Measurements from ENCODE around the gene TAS2R1.

TAS2R1 gene

DNA sequence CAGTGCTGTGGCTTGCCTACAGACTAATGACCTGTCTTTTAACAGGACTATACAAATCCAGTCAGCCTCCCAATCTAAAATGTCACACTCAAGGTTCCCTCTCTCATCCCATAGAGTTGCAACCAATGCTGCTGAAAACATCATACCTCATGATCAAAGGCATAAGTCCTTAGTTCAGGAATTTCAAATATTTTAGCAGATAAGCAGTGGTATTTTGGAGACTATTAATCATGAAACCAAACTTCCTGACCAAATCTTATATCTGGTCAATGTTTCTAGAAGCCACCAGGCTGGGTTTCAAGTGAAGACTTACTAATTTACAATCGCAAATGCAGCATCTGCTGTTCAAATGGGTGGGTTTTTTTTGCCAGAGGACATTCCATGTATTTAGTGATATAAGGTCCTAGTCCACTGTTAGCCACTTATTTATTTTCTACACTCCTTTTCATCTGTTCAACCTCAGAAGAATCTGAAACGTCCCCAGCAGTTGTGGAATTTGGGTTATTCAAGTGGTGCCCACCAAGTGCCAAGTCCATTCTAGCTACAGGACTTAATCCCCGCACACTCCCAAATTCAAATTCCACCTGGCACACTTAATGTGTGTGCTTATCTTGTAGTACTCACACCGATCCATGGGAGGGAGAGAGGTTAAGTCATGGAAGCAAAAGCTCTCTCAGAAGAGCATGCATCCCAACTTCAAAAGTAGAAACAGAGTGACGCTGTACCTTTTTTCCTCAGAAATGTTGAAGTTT lies 5.8 kb downstream of the TAS2R1 start:
- TF ChIP-seq, protein P1, sequence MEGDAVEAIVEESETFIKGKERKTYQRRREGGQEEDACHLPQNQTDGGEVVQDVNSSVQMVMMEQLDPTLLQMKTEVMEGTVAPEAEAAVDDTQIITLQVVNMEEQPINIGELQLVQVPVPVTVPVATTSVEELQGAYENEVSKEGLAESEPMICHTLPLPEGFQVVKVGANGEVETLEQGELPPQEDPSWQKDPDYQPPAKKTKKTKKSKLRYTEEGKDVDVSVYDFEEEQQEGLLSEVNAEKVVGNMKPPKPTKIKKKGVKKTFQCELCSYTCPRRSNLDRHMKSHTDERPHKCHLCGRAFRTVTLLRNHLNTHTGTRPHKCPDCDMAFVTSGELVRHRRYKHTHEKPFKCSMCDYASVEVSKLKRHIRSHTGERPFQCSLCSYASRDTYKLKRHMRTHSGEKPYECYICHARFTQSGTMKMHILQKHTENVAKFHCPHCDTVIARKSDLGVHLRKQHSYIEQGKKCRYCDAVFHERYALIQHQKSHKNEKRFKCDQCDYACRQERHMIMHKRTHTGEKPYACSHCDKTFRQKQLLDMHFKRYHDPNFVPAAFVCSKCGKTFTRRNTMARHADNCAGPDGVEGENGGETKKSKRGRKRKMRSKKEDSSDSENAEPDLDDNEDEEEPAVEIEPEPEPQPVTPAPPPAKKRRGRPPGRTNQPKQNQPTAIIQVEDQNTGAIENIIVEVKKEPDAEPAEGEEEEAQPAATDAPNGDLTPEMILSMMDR (conservative IDR thresholded peaks at IDR 0.05; ENCODE audit: low read depth, low read length): peak; percentile 11
- DNase-seq (ENCODE audit: low read depth): peak; percentile 57

DNA sequence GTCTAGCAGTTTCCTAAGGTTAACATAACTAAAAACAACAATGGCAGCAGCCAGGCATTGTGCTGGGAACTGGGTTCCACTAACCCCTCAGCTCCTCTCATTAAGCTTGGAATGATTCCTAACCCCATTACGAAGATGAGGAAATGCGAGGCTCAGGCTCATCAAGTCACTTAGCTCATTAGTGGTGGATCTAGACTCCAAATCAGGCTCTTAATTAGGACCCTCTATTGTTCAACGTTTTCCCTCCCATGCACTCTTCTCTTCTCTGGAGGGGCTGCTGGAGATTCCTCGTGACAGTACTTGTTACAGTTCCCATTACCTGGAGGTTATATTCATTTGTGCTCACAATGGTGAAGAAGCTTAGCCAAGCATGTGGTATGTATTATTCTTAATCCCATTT lies 6.5 kb downstream of the TAS2R1 start:
- H3K4me3 ChIP-seq (ENCODE audit: low read length): no peak overlapping the region
- TF ChIP-seq, protein P1 (conservative IDR thresholded peaks at IDR 0.05; ENCODE audit: low read depth, low read length): no peak
- DNase-seq (ENCODE audit: low read depth): no peak

More for the DNA sequence above, 5.8 kb downstream of the TAS2R1 start:
- H3K4me3 ChIP-seq (ENCODE audit: low read length): no peak overlapping the region

DNA sequence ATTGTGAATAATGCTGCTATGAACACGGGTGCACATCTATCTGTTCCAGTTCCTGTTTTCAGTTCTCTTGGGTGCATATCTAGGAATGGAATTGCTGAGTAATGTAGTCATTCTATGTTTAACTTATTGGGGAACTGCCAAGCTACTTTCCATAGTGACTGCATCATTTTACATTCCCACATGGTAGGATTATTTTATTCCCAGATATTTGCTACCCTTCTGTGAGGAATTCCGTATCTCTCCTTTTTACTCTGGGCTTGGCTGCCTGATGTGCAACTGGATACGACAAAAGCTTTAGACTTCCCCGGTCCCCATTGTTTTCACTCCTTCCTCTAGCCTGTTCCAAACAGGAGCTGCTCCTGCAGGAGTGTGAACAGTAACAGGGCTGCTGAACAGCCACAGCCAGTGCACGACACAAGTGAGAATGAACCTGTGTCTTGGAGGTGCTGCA lies 7.2 kb downstream of the TAS2R1 start:
- TF ChIP-seq, protein P1 (conservative IDR thresholded peaks at IDR 0.05; ENCODE audit: low read depth, low read length): no peak
- no peak overlapping the region for H3K4me3 ChIP-seq (ENCODE audit: low read length)
- DNase-seq (ENCODE audit: low read depth): peak; percentile 77

DNA sequence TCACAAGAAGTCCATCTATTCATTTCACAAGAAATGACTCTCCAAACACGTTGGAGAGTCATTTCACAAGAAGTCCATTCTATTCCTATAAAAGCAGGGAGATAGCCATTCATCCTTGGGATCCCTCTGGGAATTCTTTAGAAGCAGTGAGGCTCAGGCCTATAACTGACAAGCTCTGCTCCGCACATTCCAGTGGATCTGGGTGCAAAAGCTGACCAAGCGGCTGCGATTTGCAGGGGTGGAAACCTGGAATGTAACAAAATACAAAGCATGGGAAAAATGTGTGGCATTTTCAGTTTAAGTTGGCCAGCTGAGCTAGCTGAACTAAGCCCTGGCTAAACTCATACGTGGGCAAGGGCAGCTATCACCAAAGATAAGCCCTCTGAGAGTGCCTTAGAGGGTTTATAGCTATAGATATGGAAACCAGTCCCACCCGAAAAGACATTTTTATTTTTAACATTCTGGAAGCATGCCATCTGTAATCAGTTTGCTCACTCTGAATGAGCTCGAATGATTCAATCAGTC lies 8.7 kb downstream of the TAS2R1 start:
- TF ChIP-seq, protein P1 (conservative IDR thresholded peaks at IDR 0.05; ENCODE audit: low read depth, low read length): no peak
- H3K4me3 ChIP-seq (ENCODE audit: low read length): no peak overlapping the region
- DNase-seq (ENCODE audit: low read depth): peak; percentile 84

DNA sequence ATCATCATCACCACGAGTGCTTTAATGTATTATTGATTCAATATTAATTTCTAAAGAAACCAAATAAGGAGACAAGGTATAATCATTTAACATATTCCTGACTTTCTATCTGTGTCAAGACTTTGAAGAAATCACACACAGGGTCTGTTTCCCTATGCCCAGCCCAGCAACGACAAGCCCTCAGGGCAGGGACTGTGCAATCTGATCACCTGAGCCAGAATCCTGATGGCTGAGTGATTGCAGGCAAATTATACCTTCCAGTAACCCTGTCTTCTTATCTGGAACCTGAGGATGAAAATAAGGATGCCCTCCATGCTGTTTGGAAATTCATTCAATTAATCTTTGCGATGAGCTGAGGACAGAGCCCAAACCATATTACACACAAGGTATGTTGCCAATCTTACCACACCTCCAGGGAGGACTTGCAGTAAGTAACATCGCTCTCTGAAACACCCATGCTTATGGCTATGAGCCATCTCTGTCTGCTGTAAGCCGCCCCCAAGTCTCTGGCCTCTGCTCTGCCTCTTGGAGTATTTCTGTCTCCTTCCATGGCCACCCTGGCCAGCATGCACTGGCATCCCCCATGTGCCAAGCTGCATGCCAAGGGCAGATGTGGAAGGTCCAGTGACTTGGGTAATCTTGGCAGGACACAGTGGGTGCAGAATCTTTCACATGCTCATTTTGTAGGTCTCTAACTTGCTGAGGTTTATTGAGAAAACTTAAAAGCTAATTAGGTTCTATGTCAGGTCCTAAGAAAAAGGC lies 10.6 kb downstream of the TAS2R1 start:
- no peak for DNase-seq (ENCODE audit: low read depth)

DNA sequence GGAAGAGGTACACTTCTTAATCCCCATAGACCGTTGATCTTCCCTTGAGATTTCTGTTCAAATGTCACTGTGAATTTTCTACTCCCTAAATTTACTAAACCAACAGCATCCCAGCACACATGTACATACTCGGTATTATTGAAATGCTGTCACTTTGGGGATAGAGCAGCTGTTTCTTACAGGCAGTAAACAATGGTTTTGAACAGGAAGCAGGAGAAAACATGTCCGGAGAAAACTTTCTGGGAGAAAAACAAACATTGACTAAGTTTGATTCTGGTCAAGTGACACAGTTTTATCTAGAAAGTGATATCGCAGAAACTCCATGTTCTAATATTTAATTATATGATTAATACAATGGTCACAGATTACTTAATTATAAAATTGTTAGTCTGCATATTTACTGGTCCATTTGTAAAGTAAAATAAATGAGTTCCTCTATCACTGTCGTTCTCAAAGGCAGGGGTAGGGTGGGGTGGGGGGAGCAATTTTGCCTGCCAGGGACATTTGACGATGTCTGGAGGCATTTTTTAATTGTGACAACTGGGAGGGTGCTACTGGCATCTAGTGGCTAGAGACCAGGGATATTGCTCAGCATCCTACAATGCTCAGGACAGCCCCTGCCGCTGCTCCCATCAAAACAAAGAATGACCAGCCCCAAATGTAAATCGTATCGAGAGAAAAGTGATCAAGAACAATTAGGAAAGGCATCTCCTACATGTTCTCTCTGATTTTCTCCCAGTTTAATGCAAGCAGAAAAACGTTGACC lies 12.2 kb downstream of the TAS2R1 start:
- no peak for DNase-seq (ENCODE audit: low read depth)
- H3K4me3 ChIP-seq (ENCODE audit: low read length): no peak overlapping the region
- TF ChIP-seq, protein P1 (conservative IDR thresholded peaks at IDR 0.05; ENCODE audit: low read depth, low read length): no peak

More for the DNA sequence above, 10.6 kb downstream of the TAS2R1 start:
- TF ChIP-seq, protein P1 (conservative IDR thresholded peaks at IDR 0.05; ENCODE audit: low read depth, low read length): no peak
- no peak overlapping the region for H3K4me3 ChIP-seq (ENCODE audit: low read length)

Measured in retinal pigment epithelial cell (primary cell).